IMR-90 (cell line): ENCODE data around the gene CORO7. TPM values are rescaled to one million over a fixed set of nuclear protein-coding genes. Genes with fewer than 3 reads are reported as not detected.

ENCODE experiments used
- ATAC-seq: fragments of 200-7000 bp; cut with Tn5 transposase; 2 replicates; pipeline ENCODE4 v1.9.1; 2020; ENCODE audit warnings: low read depth, mild to moderate bottlenecking, moderate library complexity
- BruUV-seq: library from RNA; stranded (reverse); fragments of 400-500 nt; replicated peaks from 2 replicates; lab custom pipeline; 2021; lab: Mats Ljungman, UMichigan
- CTCF ChIA-PET: fragments of 300-600 bp; formaldehyde crosslinking; extraction: SDS; loops from one replicate; lab custom pipeline; 2021; ENCODE audit warnings: antibody characterized with exemption; lab: Yijun Ruan, JAX
- POLR2A ChIA-PET: fragments of 300-600 bp; sonication (Branson Sonifier 250); formaldehyde crosslinking; loops from one replicate; lab custom pipeline; 2022; ENCODE audit warnings: antibody characterized with exemption; ENCODE audit not compliant: unreplicated experiment; lab: Charles Lee
- DNase-seq: peaks from one replicate; pipeline ENCODE4 v3.0.0; 2013
- H2AFZ ChIP-seq: replicated peaks from 2 replicates; pipeline ENCODE3; 2013; ENCODE audit warnings: low read length, mild to moderate bottlenecking; ENCODE audit not compliant: poor library complexity
- H2AK5ac ChIP-seq: 2 replicates; pipeline ENCODE4 v1.6.1; 2013; ENCODE audit warnings: low read depth, low read length, inconsistent platforms
- H2AK9ac ChIP-seq: replicated peaks from 2 replicates; pipeline ENCODE3; 2013; ENCODE audit warnings: mild to moderate bottlenecking, low read depth, low read length, moderate library complexity; ENCODE audit not compliant: poor library complexity
- H2BK120ac ChIP-seq: 2 replicates; pipeline ENCODE4 v1.6.1; 2013; ENCODE audit warnings: low read depth, low read length, inconsistent platforms
- H2BK15ac ChIP-seq: 3 replicates; pipeline ENCODE4 v1.6.1; 2013; ENCODE audit warnings: low read depth, low read length, inconsistent platforms
- H2BK20ac ChIP-seq: 2 replicates; pipeline ENCODE4 v1.6.1; 2013; ENCODE audit warnings: low read depth, mild to moderate bottlenecking, inconsistent platforms, low read length, moderate library complexity
- H2BK5ac ChIP-seq: 2 replicates; pipeline ENCODE4 v1.6.1; 2013; ENCODE audit warnings: mild to moderate bottlenecking, low read depth, low read length, inconsistent platforms; ENCODE audit not compliant: poor library complexity, severe bottlenecking
- H3K14ac ChIP-seq: replicated peaks from 2 replicates; pipeline ENCODE4 v1.6.1; 2013; ENCODE audit warnings: low read depth, low read length, inconsistent platforms
- H3K18ac ChIP-seq: 2 replicates; pipeline ENCODE4 v1.6.1; 2013; ENCODE audit warnings: low read depth, low read length, control low read depth
- H3K23ac ChIP-seq: 2 replicates; pipeline ENCODE4 v1.6.1; 2013; ENCODE audit warnings: low read depth, low read length, inconsistent platforms
- H3K27ac ChIP-seq: 2 replicates; pipeline ENCODE4 v1.5.1; 2013; ENCODE audit warnings: mild to moderate bottlenecking, control low read depth, low read length; ENCODE audit not compliant: insufficient read depth
- H3K27me3 ChIP-seq: 2 replicates; pipeline ENCODE4 v1.6.1; 2013; ENCODE audit warnings: low read length; ENCODE audit not compliant: control insufficient read depth, insufficient read depth
- H3K36me3 ChIP-seq: 2 replicates; pipeline ENCODE4 v1.6.1; 2013; ENCODE audit warnings: low read length, mixed read lengths; ENCODE audit not compliant: control insufficient read depth, insufficient read depth
- H3K4ac ChIP-seq: 2 replicates; pipeline ENCODE4 v1.6.1; 2013; ENCODE audit warnings: low read depth, low read length, inconsistent platforms
- H3K4me1 ChIP-seq: 2 replicates; pipeline ENCODE4 v1.6.1; 2013; ENCODE audit warnings: low read length, mixed read lengths; ENCODE audit not compliant: control insufficient read depth, insufficient read depth
- H3K4me2 ChIP-seq: 2 replicates; pipeline ENCODE4 v1.6.1; 2013; ENCODE audit warnings: low read depth, mild to moderate bottlenecking, control low read depth, low read length, moderate library complexity
- H3K4me3 ChIP-seq: 2 replicates; pipeline ENCODE4 v1.5.1; 2013; ENCODE audit warnings: low read depth, mild to moderate bottlenecking, control low read depth, low read length, moderate library complexity; ENCODE audit not compliant: insufficient read depth
- H3K56ac ChIP-seq: 2 replicates; pipeline ENCODE4 v1.6.1; 2013; ENCODE audit warnings: low read length, inconsistent platforms; ENCODE audit not compliant: insufficient read depth; ENCODE audit errors: extremely low read depth
- H3K79me1 ChIP-seq, 2 experiments: 2 replicates each; pipeline ENCODE4 v1.6.1; 2013; ENCODE audit warnings: low read length in 2 of 2, inconsistent platforms in 1 of 2, low read depth in 1 of 2
- H3K9ac ChIP-seq: 2 replicates; pipeline ENCODE4 v1.6.1; 2013; ENCODE audit warnings: low read depth, low read length, control low read depth
- H3K9me1 ChIP-seq: 2 replicates; pipeline ENCODE4 v1.6.1; 2013; ENCODE audit warnings: low read length, inconsistent platforms; ENCODE audit not compliant: insufficient read depth
- H3K9me3 ChIP-seq: 2 replicates; pipeline ENCODE4 v1.6.1; 2013; ENCODE audit warnings: low read length; ENCODE audit not compliant: control insufficient read depth, insufficient read depth
- H4K20me1 ChIP-seq: 2 replicates; pipeline ENCODE4 v1.6.1; 2013; ENCODE audit warnings: low read length, inconsistent platforms; ENCODE audit not compliant: insufficient read depth
- H4K5ac ChIP-seq: 2 replicates; pipeline ENCODE4 v1.6.1; 2013; ENCODE audit warnings: mild to moderate bottlenecking, low read depth, low read length, control low read depth
- H4K8ac ChIP-seq, 2 experiments: 2 replicates each; pipeline ENCODE4 v1.6.1; 2013; ENCODE audit warnings: low read depth in 2 of 2, low read length in 2 of 2, control low read depth in 1 of 2, inconsistent platforms in 1 of 2
- H4K91ac ChIP-seq: 2 replicates; pipeline ENCODE4 v1.6.1; 2013; ENCODE audit warnings: low read depth, low read length, inconsistent platforms; ENCODE audit not compliant: insufficient read depth
- CTCF ChIP-seq: conservative IDR thresholded peaks from 2 replicates; pipeline ENCODE4 v1.5.1; 2012; ENCODE audit warnings: mild to moderate bottlenecking, low read depth, low read length, improper control_type of control experiment
- MAFK ChIP-seq: IDR thresholded peaks from 2 replicates; pipeline ENCODE4 v1.6.1; 2012; ENCODE audit warnings: low read depth, low read length, improper control_type of control experiment
- RAD21 ChIP-seq: IDR thresholded peaks from 2 replicates; pipeline ENCODE4 v1.6.1; 2012; ENCODE audit warnings: low read length, improper control_type of control experiment
- SMC3 ChIP-seq: fragments of 150-350 bp; IDR thresholded peaks from 2 replicates; pipeline ENCODE4 v1.6.1; 2016; ENCODE audit warnings: low read depth, mild to moderate bottlenecking, antibody characterized with exemption, low read length, moderate library complexity
- WGBS, 2 experiments: methylation state at CpG; one replicate each; pipeline versions ENCODE4 v1.1.5 to v1.1.7; 2013; ENCODE audit warnings: missing lambda C conversion rate in 2 of 2; ENCODE audit not compliant: insufficient read length in 1 of 2; ENCODE audit errors: extremely low coverage in 2 of 2; 5-methylcytosine and 5-hydroxymethylcytosine counted together
- dilution Hi-C: fragments of 300-500 bp; cut with HindIII; formaldehyde crosslinking; loops from one replicate; pipeline ENCODE4 v1.14.3; 2018; ENCODE audit warnings: low sequenced_read_pairs; ENCODE audit not compliant: unreplicated experiment
- in situ Hi-C: fragments of 300-500 bp; cut with MboI; formaldehyde crosslinking; loops from 3 replicates; pipeline ENCODE4 v1.14.3; 2019; ENCODE audit warnings: low sequenced_read_pairs, inconsistent platforms, mixed read lengths
- intact Hi-C: fragments of 100-400 bp; cut with micrococcal nuclease; formaldehyde crosslinking; loops from 2 replicates; pipeline ENCODE4 v1.10.0; 2022
- polyA plus RNA-seq, 3 experiments: library from polyadenylated mRNA; depleted of rRNA; stranded (reverse); fragments of >200 nt; gene quantifications; 2 replicates each; pipeline ENCODE4 v1.2.3, GENCODE V29; 2012; ENCODE audit warnings: low replicate concordance in 1 of 3
- total RNA-seq: library from RNA; depleted of rRNA; stranded (reverse); fragments of >200 nt; gene quantifications from 2 replicates; pipeline ENCODE4 v1.2.3, GENCODE V29; 2012

Gene CORO7
- total and polyA plus RNA-seq, 2 of the 4 experiments (the other 2 are of a cell fraction): 6.3 to 26.7 TPM

GRCh38 chr16:4339909-4340308, 76.5 kb downstream of the CORO7 start:
- Histone ChIP-seq H2AFZ (peak overlapping the region; percentile 39), H3K14ac (no peak overlapping the region), H2BK15ac (no peak overlapping the region), H4K5ac (0 out of 2 replicates have a peak overlapping the region, but pooled peaks have one; percentile 26), H3K4me2 (no peak overlapping the region), H2BK120ac (no peak overlapping the region), H3K27me3 (no peaks in the 10 kb centered on the region), H4K8ac (no peak overlapping the region), H3K9ac (0 out of 2 replicates have a peak overlapping the region, but pooled peaks have one; percentile 10), H3K9me1 (peaks cover 6% of the 10 kb centered on the region; the same call in 1 of the 2 replicates), H2AK9ac (peak overlapping the region; percentile 89), H2BK20ac (no peak overlapping the region), H3K36me3 (peaks cover 37% of the 10 kb centered on the region), H3K9me3 (no peaks in the 10 kb centered on the region), H2BK5ac (peak overlapping the region; percentile 8), H3K4ac (no peak overlapping the region), H3K79me1 (peaks cover 26 to 65% of the 10 kb centered on the region in 2 experiments), H3K4me1 (peaks cover 7% of the 10 kb centered on the region; the same call in 1 of the 2 replicates), H3K18ac (no peak overlapping the region), H3K56ac (no peak overlapping the region), H2AK5ac (no peak overlapping the region), H3K27ac (no peak overlapping the region), H4K91ac (no peak overlapping the region), H4K20me1 (peaks cover 52% of the 10 kb centered on the region), H3K23ac (no peak overlapping the region), H3K4me3 (no peak overlapping the region)
- ChIA-PET CTCF (no interaction called here), POLR2A (no interaction called here)
- dilution Hi-C loops: no loop called here
- DNase-seq (peak; percentile 52), ATAC-seq (peak; percentile 55)
- TF ChIP-seq SMC3 (0 out of 2 replicates have a peak, but pooled peaks have one; percentile 12), MAFK (no peak), RAD21 (peak; percentile 29; the same call in 1 of the 2 replicates), CTCF (peak; percentile 31)
- BruUV-seq: no TSS peak
- in situ Hi-C loops: loop anchor here (10.0 kb wide), 1 partner anchor 355 kb away; no protein-coding TSS in a partner anchor
- whole genome bisulfite sequencing, 2 experiments: no CpG with 5 or more reads among the region's 14 CpGs
- intact Hi-C loops: no loop called here
